CD4-positive, alpha-beta T cell treated with Interleukin-4 for 4 hours (primary cell): ENCODE data around the gene SORCS2.

Experiments
- DNase-seq: peaks from one replicate; pipeline ENCODE4 v3.0.0-alpha.2; 2020

Gene SORCS2

DNA sequence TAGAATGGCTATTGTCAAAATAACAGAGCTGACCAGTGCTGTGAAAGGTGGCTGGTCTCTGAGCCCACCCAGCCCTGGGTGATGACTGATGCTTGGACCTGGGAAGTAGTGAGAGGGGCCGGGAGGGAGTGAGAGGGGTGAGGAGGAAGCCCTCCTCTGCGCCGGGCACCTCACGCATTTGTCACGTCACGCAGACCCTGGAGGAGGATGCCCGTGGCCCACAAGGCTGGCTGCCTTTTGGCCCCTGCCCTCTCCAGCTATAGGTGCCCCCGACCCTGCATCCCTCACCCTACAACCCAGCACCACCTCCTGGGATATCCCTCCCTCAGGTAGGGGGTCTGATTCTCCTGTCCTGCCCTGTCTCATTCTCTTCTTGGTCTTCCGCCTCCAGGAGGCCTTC is 539.9 kb downstream of the SORCS2 start:
- no peak for DNase-seq

DNA sequence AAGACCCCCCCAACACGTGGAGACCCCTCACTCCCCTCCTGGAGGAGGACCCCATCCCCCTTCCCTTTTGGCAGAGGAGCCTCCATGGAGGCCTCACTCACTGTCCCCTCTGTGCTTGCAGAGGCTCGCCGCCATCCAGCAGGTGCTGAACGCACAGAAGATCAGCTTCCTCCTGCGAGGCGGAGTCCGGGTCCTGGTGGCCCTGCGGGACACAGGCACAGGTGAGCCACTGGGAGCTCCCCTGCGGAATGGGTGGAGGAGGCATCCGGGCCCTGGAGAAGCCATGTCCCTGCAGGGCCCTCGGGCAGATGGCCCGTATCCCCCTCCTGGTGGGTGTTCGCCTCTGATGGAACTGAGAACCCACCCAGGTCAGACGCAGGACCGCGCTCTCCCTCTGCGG is 540.9 kb downstream of the SORCS2 start:
- DNase-seq = no peak

DNA sequence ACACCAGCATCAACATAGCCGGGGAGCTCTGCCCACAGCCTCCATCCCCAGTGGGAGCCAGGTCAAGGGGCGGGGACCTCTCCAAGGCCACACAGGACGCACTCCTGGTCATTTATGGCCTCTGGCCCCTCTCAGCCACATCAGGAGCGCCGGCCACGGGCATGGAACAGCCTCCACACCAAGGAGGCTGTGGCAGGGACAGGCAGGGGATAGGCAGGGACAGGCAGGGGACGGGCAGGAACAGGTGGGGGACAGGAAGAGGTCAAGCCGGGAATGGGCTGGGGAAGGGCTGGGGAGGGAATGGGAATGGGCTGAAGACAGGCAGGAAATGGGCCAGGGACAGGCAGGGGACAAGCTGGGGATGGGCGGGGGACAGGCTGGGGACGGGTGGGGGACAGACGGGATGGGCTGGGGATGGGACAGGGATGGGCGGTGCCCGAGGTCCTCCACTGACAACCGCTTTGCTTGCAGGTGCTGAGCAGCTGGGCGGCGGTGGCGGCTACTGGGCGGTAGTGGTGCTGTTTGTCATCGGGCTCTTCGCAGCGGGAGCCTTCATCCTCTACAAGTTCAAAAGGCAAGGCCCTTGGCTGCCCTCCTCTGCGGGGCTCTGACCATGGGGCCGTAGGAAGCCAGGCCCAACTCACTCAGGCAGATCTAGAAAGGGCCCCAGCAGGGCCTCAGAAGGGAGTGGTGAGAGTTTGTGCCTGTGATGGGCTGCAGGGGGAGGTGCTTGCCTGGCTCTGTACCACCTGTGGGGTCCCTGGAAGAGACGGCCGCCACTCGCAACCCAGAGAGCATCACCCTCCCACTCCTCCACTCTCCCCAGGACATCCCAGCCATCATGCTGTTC is 541.7 kb downstream of the SORCS2 start:
- DNase-seq = no peak

DNA sequence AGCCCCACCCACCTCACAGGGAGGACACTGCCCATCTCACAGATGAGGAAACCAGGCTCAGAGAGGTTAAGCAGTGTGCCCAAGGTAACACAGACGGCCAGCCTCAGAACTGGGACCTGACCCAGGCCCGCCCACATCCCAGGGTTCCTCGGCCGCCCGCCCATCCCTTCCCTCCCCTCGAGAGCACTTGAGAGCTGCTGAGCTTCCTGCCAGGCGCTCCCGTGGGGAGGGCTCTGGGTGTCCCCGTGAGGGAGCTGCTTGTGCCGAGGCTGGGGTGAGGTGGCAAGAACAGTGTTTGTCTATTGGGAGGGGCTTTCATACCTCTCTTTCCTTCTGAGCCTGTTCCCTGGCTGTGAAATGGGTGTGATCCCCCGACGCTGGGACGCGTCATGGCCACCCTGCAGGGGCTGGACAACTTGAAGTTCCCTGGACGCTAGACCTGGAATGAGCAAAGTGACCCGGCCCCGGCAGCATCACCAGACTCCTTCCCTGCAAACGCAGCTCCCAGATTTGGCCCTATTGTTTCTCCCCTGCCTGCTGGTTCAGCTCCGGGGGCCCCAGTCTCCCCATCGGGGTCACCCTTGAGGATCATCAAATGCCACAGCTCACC is 542.4 kb downstream of the SORCS2 start:
- no peak for DNase-seq

DNA sequence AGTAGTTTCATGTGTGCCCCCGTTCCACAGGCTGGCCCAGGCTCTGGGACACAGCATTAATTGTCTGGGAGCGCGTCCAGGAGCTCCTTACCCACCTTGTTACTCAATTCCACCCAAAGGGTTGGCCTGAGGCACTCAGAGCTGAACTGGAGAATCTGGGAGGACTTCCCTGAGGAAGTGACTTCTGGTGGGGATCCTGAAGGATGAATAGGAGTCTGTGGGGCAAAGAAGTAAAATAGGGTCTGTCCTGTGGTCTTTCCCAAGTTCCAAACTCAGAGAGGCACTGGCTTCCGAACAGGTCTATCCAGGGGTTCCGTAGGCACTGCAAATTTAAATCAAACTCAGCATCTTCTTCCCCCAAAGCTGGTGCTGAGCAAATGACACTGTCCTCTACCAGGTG is 543.1 kb downstream of the SORCS2 start:
- no peak for DNase-seq

DNA sequence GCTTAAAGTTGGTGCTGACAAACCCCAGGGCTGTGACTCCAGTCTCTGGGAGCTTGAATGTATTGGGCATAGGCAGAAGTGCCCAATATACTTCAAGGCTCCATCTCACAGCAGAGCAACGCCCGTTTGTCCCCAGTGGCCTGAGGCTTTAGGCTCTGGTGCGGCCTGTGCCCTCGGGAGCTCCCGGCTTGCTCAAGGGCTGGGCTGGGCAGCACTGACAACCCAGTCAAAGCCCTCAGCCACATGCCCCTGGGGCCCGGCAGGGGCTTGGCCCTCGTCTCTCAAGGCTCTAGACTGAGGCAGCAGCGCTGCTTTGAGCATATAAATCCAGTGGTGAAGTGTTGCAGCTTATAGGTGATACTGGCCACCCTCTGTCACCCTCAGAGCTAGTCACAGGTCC is 543.6 kb downstream of the SORCS2 start:
- no peak for DNase-seq

DNA sequence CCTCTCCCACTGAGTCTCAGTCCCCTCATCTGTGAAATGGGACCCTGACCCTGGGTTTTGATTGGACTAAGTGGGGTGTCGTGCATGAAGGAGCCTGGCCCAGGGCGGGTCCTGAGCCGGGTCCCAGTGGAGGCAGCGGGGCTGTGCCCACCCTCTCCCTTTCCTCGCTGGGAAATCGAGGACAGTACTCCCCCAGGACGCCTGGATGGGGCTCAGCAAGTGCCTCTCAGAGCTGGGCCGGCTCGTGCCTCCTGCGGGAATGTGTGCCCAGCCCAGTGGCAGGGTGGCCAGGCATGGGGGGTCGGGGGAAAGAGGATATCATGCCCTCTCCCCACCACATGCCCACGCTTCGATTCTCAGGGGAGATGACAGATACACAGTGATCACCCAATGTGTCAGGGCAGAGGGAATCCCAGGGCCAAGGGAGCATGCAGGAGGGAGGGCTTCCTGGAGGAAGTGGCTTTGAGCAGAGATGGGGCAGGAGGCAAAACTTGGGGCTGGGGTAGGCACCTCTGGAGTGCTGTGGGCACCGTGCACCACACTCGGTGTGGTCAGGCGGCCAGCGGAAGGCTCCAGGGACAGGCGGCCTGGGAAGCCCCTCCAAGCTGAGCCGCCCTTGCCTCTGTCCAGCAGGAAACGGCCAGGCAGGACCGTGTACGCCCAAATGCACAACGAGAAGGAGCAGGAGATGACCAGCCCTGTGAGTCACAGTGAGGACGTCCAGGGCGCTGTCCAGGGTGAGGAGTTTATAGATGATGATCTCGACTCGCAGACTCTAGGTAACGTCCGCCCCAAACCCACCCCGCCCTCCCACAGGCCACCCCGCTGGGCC is 544.3 kb downstream of the SORCS2 start:
- no peak for DNase-seq

DNA sequence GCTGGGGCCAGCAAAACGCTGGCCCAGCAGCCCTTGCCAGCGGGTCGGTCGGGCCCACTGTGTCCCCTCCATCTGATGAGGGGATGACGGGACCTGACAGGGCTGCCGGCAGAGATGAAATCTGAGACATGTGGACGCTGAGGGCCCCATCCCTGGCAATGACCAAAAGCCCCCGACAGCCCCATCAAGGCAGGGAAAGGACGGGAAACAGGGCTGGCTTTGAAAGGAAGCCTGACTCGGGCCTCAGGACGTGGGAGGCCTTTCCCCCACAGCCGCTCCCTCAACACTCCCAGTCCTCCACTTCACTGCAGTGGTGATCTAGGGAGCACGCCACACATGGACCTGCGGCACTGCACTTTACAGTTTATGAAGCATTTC is 544.9 kb downstream of the SORCS2 start:
- no peak for DNase-seq

DNA sequence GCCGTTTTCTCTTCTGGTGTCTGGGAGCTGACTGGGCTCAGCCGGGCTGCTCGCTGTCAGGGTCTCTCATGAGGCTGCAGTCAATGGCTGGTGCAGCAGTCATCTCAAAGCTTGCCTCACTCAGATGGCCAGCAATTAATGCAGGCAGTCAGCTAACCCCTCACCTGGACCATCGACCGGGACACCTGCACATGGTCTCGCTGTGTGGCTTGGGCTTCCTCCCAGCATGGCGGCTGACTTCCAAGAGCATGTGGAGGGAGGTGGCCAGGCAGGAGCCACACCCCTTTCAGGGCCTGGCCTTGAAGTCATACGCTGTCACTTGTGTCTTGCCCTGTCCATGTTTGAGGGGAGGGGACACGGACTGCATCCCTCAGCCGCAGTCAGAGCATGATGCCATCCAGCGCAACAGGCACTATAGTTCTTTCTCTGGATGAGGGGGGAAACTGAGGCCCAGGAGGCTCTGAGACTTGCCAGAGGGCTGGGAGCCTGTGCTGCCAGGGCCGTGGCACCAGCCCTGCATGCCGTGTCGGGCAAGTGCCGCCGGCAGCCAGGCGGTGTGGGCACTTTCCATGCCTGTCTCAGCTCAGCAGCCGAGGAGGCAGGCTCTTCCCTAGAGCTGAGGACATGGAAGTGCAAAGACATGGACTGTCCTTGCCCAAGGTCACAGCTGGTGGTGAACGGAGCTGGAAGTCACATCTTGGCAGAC is 545.6 kb downstream of the SORCS2 start:
- no peak for DNase-seq

DNA sequence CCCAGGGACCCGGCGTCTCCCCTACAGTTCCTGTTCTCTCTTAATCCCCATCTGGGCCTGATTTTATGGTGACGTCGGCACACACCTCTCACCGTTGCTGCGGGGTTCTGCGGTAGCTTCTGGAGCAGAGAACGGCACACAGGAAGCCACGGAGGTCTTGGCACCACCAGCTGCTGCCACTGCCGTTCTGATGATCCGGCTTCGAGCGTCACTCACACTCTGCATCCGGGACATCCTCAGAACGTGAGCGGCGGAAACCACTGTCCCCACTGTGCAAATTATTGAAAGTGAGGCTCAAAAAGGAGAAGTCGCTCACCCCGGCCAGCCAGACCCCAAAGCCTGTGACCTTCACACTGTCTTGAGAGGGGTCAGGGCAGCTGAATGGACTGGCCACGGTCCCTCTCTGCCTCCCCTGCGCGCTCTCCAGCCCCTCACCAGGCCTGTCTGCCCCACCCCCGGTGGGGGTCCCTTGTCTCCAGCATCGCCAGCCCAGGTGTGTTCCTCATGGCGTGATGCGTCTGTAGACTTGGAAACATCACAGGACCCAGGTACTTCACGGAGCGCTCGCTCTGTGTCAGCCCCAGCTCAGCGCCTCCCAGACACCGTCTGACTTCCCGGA is 546.2 kb downstream of the SORCS2 start:
- no peak for DNase-seq

DNA sequence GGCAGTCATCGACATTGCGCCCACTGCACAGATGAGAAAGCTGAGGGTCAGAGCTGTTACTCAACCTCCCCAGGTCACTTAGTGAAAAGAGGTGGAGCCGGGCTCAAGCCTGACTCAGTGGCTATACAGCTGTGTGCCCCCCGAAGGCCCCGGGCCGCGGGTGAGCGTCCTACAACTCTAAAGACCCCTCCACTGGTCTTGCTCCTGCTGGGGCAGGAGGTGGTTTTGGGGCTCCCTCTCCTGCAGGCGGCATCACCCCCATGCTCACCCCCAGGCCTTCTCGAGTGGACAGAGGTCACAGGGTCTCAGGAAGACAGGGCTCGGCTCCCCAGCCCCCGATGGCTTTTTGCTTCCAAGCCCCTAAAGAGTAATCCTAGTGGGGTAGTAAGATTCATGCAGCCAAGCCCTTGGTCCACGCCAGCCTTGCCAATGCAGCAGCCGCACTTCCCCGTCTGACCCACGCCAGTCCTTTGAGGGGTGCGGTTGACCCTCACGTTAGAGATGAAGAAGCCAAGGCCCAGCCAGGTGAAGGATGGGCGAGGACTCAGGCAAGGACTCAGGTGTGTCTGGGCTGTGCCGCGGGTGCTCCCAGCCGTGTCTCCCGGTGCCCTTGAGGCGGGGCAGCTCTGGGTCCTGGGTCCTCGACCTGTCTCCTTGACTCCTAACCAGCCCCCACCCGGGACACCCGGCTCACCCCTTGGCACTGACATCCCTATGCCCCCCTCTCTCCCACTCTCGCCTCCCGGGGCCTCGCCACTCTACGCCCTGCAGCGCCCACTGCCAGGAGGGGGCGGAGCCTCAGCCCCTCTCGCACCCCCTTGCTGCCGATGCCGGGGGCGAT is 547.0 kb downstream of the SORCS2 start:
- no peak for DNase-seq

DNA sequence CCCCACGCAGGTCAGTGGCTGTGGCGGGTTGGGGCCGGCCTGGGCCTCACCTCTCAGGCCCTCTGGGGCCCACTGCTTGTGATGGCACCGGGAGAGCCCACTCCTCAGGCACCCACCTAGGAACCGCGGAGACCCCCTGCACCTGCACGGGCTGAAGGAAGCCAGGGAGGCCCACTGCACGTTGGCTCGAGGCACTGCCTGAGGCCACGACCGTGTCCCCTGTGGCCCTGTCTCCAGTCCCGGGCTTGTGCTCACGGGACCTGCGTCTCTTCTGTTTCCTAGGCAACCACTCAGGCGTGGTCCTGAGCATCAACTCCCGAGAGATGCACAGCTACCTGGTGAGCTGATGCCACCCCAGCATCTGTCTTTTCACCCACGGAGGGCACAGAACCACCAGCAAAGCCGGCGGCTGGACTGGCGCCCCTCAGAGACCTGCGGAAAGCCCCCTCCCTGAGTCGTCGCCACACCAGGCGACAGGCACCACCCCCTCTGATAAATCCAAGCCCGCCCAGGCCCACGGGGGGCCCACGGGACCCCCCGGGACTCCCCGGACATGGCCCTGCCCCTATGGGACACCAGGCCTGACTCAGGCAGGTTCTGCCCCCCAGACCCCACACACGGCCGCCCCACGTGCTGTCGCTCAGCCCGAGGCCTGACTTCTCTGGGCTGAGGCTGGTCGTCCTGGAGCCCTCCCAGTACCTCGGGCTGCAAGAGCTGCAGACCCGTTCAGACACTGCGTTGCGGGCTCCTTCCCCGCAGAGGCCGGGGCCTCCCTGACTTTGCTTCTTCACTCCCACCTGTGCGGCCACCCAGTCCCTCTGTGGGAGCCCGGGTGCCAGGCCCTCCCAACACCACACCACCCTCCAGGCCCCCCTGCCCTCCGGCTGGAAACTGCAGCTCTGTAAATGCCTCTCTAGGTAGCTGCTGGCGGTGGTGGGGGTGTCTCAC is 547.9 kb downstream of the SORCS2 start:
- no peak for DNase-seq

DNA sequence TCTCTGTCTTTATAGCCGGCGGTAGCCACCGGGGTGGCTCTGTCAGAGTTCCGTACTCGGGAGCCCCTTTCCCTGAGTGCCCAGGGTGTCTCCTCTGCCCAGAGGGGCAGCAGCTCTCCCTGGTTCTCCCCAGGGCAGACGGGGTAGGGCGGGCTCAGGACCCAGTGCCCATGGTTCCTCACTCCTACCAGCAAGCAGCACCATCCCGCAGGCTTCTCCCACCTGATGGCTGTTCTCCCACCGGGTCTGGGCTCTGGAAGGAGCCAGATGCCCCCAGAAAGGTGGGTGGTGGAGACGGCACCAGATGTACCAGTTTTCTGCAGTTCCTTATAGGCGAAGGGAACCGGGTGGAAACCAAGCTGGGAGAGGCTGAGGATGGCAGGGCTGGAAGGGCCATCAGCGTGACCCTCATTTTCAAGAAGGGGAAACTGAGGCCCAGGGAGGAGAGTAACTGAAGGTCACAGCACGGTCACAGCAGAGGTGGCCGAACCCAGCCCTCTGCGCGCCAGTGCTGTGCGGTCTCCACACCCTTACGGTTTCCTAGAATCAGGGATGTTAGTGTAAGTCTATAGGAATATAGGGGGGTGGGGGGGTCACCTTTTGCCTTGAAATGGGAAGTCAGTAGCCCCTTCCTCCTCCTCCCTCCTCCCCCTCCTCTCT is 548.7 kb downstream of the SORCS2 start:
- DNase-seq = no peak

DNA sequence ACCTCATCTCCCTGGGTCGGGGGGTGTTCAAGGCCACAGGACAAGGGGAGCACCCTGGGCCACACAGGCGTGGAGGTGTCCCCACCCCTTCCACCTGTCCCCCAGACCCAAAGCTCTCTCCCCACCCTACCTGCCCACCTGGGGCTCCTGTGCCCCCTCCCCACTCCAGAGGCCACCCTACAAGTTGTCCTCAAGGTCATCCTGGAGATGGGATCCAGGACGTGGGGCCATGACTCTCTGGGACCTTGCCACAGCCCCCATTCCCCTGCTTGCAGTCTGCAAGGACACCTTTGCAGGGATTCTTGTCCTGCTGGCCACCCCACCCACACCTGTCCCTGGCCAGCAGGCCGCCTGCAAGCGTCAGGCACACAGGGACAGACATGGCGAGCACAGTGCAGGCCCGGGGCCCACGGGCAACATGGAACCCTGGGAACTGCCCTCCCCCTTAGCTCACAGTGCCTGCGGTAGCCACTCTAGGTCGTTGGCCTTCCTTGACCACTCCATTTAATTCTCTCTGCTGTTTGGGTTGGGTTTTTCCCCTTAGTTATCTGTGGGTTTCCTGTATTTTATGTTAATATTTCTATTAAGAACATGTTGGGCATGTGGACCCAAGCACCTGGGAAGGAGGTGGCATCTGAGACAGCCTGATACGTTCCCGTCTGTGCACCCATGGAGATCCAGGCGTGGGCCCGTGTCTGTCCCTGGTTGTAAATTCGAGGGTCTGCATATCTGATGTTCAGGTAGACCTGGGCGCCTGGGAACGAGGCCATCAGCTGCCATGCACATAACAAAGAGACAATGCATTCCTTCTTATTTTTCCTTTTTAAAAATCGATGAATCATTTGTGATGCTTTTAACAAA is 549.8 kb downstream of the SORCS2 start:
- DNase-seq = no peak

DNA sequence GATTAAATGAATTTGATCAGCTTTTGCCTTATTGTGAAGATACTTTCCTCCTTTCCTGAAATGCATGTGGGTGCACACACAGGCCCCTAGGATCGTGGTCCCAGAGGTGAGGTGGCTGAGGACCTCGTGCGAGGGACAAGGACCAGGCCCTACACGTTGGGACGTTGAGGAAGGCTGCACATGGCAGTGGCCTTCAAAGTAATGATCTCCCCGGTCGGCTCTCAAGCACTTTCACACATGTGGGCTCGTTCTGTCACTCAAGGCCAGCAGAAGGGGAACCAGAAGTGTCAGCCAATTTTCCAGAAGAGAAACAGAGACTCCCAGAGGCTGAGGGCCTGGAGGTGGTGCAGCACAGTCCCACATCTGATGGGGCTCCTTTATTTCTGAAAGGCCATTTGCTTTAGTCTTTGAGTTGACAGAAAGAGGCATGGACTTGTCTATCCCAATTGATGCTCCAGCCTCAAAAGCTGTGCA is 550.5 kb downstream of the SORCS2 start:
- no peak for DNase-seq

DNA sequence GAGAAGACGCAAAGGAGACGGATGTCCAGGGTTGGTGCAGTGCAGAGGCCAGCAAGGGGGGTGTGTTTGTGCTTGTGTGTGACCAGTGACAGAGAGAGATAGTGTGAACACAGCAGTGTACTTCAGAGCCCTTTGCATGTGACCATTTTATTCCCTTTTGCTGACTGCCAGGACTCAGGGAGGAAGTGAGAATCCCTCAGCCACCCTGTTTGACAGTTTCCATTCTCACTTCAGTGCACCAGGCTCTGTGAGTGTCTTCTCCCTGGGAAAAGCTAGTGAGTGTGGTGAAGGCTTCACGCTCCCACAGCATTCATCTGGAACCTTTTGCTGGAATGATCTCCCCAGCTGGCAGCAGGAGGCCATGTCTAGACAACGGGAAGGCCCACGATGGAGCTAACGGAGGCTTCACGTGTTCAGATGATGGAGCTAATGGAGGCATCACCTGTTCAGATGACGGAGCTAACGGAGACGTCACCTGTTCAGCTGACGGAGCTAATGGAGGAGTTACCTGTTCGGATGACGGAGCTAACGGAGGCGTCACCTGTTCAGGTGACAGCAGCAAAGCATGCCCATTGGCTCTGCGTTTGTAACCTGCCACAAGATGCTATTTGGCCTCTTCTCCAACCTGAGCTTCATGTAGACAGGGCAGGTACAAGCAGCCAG is 551.9 kb downstream of the SORCS2 start:
- no peak for DNase-seq

DNA sequence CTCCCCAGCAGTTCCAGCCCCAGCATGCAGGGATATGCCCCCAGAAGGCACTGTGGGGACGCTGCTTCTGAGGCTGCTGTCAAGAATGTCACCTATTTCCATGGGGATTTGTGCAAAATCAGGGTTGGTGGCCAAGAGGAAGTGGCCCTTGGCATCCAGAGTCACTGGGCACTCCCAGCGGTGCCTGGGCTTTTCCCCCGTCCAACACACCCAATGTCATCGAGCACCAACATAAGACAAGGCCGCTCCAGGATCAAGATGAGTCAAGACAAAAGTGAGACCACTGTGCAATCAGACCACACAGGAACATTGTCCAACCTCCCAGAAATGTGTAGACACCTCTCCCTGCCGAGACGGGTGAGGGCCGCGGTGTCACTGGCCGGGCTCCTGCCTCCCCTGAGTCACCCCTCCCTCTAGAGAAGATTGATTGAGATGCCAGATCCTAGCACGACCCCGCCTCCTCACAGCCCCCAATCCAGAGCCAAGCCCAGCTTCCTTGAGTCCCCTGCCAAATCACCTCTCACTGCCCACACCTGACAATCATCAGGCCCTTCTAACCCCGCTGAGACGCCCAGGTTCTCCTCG is 553.1 kb downstream of the SORCS2 start:
- no peak for DNase-seq
